Tibial nerve (tissue), 4 donors: ENCODE measurements around the gene MACIR.

Experiments
- CTCF ChIP-seq, 5 experiments: fragments of 200-600 bp in 3 of 5; fragments of 450-650 bp in 2 of 5; sonication (generic) in 3 of 5; IDR thresholded peaks; one replicate each; pipeline ENCODE4 v1.5.1; 2016 to 2019; ENCODE audit warnings: antibody characterized with exemption in 5 of 5, mild to moderate bottlenecking in 3 of 5, moderate library complexity in 2 of 5
- EP300 ChIP-seq, 2 donors: sonication (generic); formaldehyde crosslinking; IDR thresholded peaks; one replicate each; pipeline ENCODE4 v1.6.1; 2017; ENCODE audit warnings: antibody characterized with exemption in 2 of 2, mild to moderate bottlenecking in 1 of 2
- POLR2A ChIP-seq, 2 donors: fragments of 450-650 bp; IDR thresholded peaks; one replicate each; pipeline ENCODE4 v1.6.1; 2017; ENCODE audit warnings: antibody characterized with exemption in 2 of 2, mild to moderate bottlenecking in 2 of 2, moderate library complexity in 2 of 2

- TF ChIP-seq CTCF (IDR thresholded peaks at IDR 0.05) (no peak), EP300 (IDR thresholded peaks at IDR 0.05) (no peak), POLR2A (IDR thresholded peaks at IDR 0.05) (no peak)
These were observed 49.5 kb upstream of the MACIR start for GRCh38 chr5:103209065-103209464.
